HCT116 (cell line): ENCODE data around the gene WDR82.

Experiments used
- CEBPB ChIP-seq: IDR thresholded peaks from 2 replicates; pipeline ENCODE4 v1.6.1; 2012; ENCODE audit warnings: low read depth
- EZH2 ChIP-seq: fragments of 200-600 bp; sonication (generic); IDR thresholded peaks from 2 replicates; pipeline ENCODE4 v1.6.1; 2017; ENCODE audit warnings: antibody characterized with exemption, mixed run types
- POLR2A ChIP-seq: IDR thresholded peaks from 2 replicates; pipeline ENCODE4 v1.7.0; 2011; ENCODE audit warnings: borderline replicate concordance; ENCODE audit not compliant: insufficient read depth, insufficient read length; ENCODE audit errors: extremely low read depth
- SIN3A ChIP-seq: IDR thresholded peaks from 2 replicates; pipeline ENCODE4 v1.6.1; 2012; ENCODE audit warnings: low read depth
- YY1 ChIP-seq: IDR thresholded peaks from 2 replicates; pipeline ENCODE4 v1.6.1; 2011; ENCODE audit warnings: low read length, low read depth, moderate library complexity, mild to moderate bottlenecking; ENCODE audit not compliant: insufficient replicate concordance; ENCODE audit errors: extremely low read depth
- TF ChIP-seq, protein P1 (sequence below), 3 experiments: fragments of 200-600 bp in 1 of 3; sonication (generic) in 1 of 3; IDR thresholded peaks in 2 of 3; conservative IDR thresholded peaks in 1 of 3; 2 replicates each; pipeline ENCODE4 v1.5.1; 2012 to 2017; ENCODE audit warnings: low read depth in 2 of 3, low read length in 2 of 3, antibody characterized with exemption in 1 of 3, borderline replicate concordance in 1 of 3, control low read depth in 1 of 3, mild to moderate bottlenecking in 1 of 3, mixed read lengths in 1 of 3, mixed run types in 1 of 3, moderate library complexity in 1 of 3; ENCODE audit not compliant: insufficient read depth in 1 of 3

DNA sequence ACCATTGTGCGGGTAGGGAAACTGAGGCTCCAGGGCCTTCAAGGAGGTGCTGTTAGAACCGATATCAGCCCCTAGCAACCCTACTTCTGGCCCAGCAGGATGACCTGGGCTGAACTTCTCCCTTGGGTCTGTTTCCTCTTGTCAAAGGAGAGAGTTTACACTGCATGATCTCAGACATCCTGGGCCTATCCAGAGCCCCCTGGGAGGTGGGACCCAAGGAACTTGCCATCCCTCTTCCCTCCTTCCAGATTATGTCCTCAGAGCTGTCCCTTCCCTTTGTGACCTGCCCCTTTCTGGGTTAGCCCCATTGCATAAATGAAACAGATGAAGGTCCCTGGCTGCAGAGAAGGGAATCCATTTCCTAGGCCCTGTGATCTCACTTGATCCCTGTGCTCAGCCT lies 25.4 kb upstream of the WDR82 start:
- TF ChIP-seq POLR2A (no peak), EZH2 (no peak), SIN3A (no peak), YY1 (no peak), CEBPB (no peak)
- TF ChIP-seq, protein P1, sequence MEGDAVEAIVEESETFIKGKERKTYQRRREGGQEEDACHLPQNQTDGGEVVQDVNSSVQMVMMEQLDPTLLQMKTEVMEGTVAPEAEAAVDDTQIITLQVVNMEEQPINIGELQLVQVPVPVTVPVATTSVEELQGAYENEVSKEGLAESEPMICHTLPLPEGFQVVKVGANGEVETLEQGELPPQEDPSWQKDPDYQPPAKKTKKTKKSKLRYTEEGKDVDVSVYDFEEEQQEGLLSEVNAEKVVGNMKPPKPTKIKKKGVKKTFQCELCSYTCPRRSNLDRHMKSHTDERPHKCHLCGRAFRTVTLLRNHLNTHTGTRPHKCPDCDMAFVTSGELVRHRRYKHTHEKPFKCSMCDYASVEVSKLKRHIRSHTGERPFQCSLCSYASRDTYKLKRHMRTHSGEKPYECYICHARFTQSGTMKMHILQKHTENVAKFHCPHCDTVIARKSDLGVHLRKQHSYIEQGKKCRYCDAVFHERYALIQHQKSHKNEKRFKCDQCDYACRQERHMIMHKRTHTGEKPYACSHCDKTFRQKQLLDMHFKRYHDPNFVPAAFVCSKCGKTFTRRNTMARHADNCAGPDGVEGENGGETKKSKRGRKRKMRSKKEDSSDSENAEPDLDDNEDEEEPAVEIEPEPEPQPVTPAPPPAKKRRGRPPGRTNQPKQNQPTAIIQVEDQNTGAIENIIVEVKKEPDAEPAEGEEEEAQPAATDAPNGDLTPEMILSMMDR (IDR thresholded peaks at IDR 0.05 in 2 of 3, conservative IDR thresholded peaks at IDR 0.05 in 1 of 3; ENCODE audit: borderline replicate concordance in 1 of 3, insufficient read depth in 1 of 3, low read depth in 2 of 3, low read length in 2 of 3) = no peak
